Measurements from ENCODE around the gene LINGO4. TPM values are rescaled to one million over a fixed set of nuclear protein-coding genes. Genes with fewer than 3 reads are reported as not detected.

Gene LINGO4
- total RNA-seq, 6 donors from 2014 or later, result 0.22 to 0.89 (median 0.61) TPM; not detected in 1

DNA sequence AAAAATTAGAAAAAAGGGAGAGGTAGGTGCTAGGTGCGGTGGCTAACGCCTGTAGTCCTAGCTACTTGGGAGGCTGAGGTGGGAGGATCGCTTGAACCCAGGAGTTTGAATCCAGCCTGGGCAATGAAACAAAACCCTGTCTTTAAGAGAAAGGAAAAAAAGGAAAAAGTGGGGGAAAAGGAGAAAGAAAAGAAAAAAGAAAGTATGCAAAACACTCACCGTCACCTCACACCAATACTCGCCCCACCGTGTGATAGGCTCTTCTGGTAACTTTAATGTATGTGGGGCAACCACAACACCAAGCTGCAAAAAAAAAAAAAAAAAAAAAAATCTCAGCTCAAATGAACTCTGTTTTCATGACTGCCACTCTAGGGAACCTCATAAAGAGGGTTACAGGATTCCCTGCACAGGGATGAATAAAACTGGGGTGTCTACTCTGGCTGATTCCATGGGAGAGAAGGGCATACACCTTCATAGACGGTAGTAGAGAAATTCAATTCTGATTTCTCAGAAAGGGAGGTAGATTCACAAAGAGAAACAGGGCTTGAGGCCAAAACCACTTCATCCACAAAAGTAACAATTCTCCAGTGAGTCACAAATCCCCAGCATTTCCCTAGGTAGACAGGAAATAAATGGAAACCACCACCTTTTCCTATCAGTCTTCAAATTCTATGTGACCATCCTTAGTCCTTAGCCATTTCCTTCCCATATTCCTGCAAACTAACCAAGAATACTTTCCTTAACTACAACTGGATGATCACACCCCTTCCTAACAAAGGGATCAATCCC, 44.4 kb downstream of the LINGO4 start:
- no peak for TF ChIP-seq POLR2AphosphoS5 (IDR thresholded peaks at IDR 0.05)
- no peak for TF ChIP-seq CTCF (IDR thresholded peaks at IDR 0.05)
- TF ChIP-seq EP300 (IDR thresholded peaks at IDR 0.05), result no peak
- TF ChIP-seq POLR2A (IDR thresholded peaks at IDR 0.05), result no peak
- Histone ChIP-seq H3K27me3 (no peaks in the 10 kb centered on the region), H3K36me3 (peaks cover 0 to 50% (median 33%) of the 10 kb centered on the region in 4 donors), H3K4me3 (no peak overlapping the region), H3K4me1 (peaks cover 0 to 17% (median 12%) of the 10 kb centered on the region in 4 donors), H3K27ac (no peak overlapping the region), H3K9me3 (no peaks in the 10 kb centered on the region)
- ATAC-seq (ENCODE audit: low FRiP score in 2 of 2) (no peak), DNase-seq (no peak)
- WGBS, 2 donors, result 94 to 97% methylated on average over 7 of the region's 7 CpGs

DNA sequence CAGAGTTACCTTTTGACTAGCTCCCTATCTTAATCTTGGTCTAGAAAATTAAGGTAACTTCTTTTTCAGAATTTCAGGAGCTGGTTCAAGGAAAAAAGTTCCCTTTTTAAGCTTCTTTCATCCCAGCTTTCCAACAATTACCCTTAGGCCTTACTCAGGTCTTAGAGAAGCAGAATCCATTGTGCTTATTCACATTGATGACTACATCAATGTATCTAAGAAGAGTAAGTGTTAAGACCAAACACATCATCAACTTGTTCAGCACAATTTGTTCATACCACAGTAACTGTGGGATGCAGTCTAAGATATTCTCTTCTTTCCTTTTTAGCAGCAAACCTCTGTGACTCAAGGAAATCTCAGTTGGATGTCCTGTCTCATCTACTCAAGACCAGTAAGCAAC, 46.0 kb downstream of the LINGO4 start:
- Histone ChIP-seq H3K4me1 (peaks cover 0 to 15% (median 9%) of the 10 kb centered on the region in 4 donors), H3K36me3 (peaks cover 0 to 50% (median 33%) of the 10 kb centered on the region in 4 donors), H3K9me3 (no peaks in the 10 kb centered on the region), H3K27ac (no peak overlapping the region), H3K27me3 (no peaks in the 10 kb centered on the region), H3K4me3 (no peak overlapping the region)
- DNase-seq (no peak), ATAC-seq (ENCODE audit: low FRiP score in 2 of 2) (no peak)
- no peak for TF ChIP-seq POLR2AphosphoS5 (IDR thresholded peaks at IDR 0.05)
- no peak for TF ChIP-seq EP300 (IDR thresholded peaks at IDR 0.05)
- no peak for TF ChIP-seq POLR2A (IDR thresholded peaks at IDR 0.05)
- no peak for TF ChIP-seq CTCF (IDR thresholded peaks at IDR 0.05)

DNA sequence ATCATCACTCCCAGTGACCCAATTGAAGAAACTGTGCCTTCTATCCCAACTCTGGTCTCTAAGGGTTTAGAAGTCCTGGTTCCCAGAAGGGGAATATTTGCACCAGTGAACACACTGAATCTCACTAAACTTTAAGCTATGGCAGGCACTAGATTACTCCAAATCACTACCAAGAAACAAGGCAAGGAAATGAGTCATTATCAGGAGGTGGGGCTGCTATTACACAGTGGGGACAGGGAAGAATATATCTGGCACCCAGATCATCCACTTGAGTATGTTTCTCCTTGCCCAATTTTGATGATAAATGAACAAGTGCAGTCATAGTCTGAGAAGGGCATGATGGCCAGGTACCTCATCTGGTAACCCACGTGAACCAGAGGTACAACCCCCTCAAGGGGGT, 48.9 kb downstream of the LINGO4 start:
- Histone ChIP-seq H3K4me1 (no peaks in the 10 kb centered on the region), H3K27me3 (no peaks in the 10 kb centered on the region), H3K27ac (no peak overlapping the region), H3K9me3 (no peaks in the 10 kb centered on the region), H3K4me3 (no peak overlapping the region), H3K36me3 (peaks cover 0 to 41% (median 25%) of the 10 kb centered on the region in 4 donors)
- ATAC-seq (ENCODE audit: low FRiP score in 2 of 2) (no peak), DNase-seq (no peak)
- 57 to 88% methylated on average over 1 of the region's 1 CpG for WGBS, 2 donors
- no peak for TF ChIP-seq POLR2AphosphoS5 (IDR thresholded peaks at IDR 0.05)
- no peak for TF ChIP-seq EP300 (IDR thresholded peaks at IDR 0.05)
- TF ChIP-seq CTCF (IDR thresholded peaks at IDR 0.05), result no peak
- no peak for TF ChIP-seq POLR2A (IDR thresholded peaks at IDR 0.05)

Small RNAs within 50 kb of the gene (small RNA-seq; reads per million reads assigned to genes)
- 0 reads per million in 4 donors for gene RF00019

Other genes with a start within 250 kb of the LINGO4 start
- 10 to 100 TPM; 35.0 to 62.9 (median 51.9) TPM for gene SNX27, start 193.4 kb downstream of the LINGO4 start, total RNA-seq
- gene CELF3, start 88.6 kb downstream of the LINGO4 start, total RNA-seq, result under 1 TPM in 1 of 6 donors, not detected in 5; 0.13 TPM
- gene RIIAD1, start 83.9 kb downstream of the LINGO4 start, total RNA-seq, result 10 to 100 TPM in 1 of 6 donors, 1 to 10 TPM in 3, not detected in 2; 2.5 to 20.7 (median 6.3) TPM
- 10 to 100 TPM; 27.6 to 94.3 (median 53.2) TPM for gene MRPL9, start 41.9 kb downstream of the LINGO4 start, total RNA-seq
- gene TDRKH, start 14.9 kb downstream of the LINGO4 start, total RNA-seq, result 10 to 100 TPM in 5 of 6 donors, 1 to 10 TPM in 1; 7.3 to 17.0 (median 13.1) TPM
- gene RORC, start 26.4 kb upstream of the LINGO4 start, total RNA-seq, result 10 to 100 TPM; 10.3 to 46.2 (median 24.1) TPM
- 1 to 10 TPM in 2 of 6 donors, under 1 TPM in 2, not detected in 2; 0.29 to 3.6 (median 0.78) TPM for gene C2CD4D, start 34.4 kb upstream of the LINGO4 start, total RNA-seq
- gene THEM5, start 48.3 kb upstream of the LINGO4 start, total RNA-seq, result not detected
- gene THEM4, start 104.1 kb upstream of the LINGO4 start, total RNA-seq, result 10 to 100 TPM; 11.9 to 39.8 (median 15.5) TPM
- gene S100A10, start 188.4 kb upstream of the LINGO4 start, total RNA-seq, result 100 to 1,000 TPM in 5 of 6 donors, 10 to 100 TPM in 1; 79.6 to 785 (median 432) TPM
- 100 to 1,000 TPM; 317 to 578 (median 488) TPM for gene S100A11, start 231.6 kb upstream of the LINGO4 start, total RNA-seq